ENCODE results near the gene ALDH2.
A peak's percentile ranks its signal among the peaks of the same experiment; 100 is the strongest.
"Not testable (repeated sequence)": the region's sequence is repeated elsewhere in the genome, so short reads cannot be mapped to it uniquely, and the experiment has no call there.

Gene ALDH2

GRCh38 chr12:111766608-111767361 is at the start of gene ALDH2:
Gene ALDH2 (plus strand): TSS chr12:111766933. CDS start chr12:111766983, 50 bp downstream.
- peak; percentile 43 for DNase-seq

- not testable (repeated sequence) for DNase-seq
Observed at GRCh38 chr12:111719316-111719715, 47.4 kb upstream of the ALDH2 start.

- DNase-seq: no peak
Observed at GRCh38 chr12:111720457-111720856, 46.3 kb upstream of the ALDH2 start.

GRCh38 chr12:111723646-111724360 is 42.9 kb upstream of the ALDH2 start:
- not testable (repeated sequence) for DNase-seq

- DNase-seq: no peak
Observed at GRCh38 chr12:111728795-111729194, 37.9 kb upstream of the ALDH2 start.

GRCh38 chr12:111730420-111730819 is 36.3 kb upstream of the ALDH2 start:
- DNase-seq: no peak

- DNase-seq: no peak
Observed at GRCh38 chr12:111732786-111733185, 33.9 kb upstream of the ALDH2 start.

- no peak for DNase-seq
Observed at GRCh38 chr12:111733340-111733915, 33.3 kb upstream of the ALDH2 start.

- not testable (repeated sequence) for DNase-seq
Observed at GRCh38 chr12:111739524-111739923, 27.2 kb upstream of the ALDH2 start.

GRCh38 chr12:111741235-111741812 is 25.4 kb upstream of the ALDH2 start:
- DNase-seq: peak; percentile 22

GRCh38 chr12:111745211-111745610 is 21.5 kb upstream of the ALDH2 start:
- DNase-seq: no peak

GRCh38 chr12:111747333-111747732 is 19.4 kb upstream of the ALDH2 start:
- no peak for DNase-seq

- DNase-seq: no peak
Observed at GRCh38 chr12:111748151-111748672, 18.5 kb upstream of the ALDH2 start.

GRCh38 chr12:111748867-111749266 is 17.9 kb upstream of the ALDH2 start:
- no peak for DNase-seq

GRCh38 chr12:111749391-111749790 is 17.3 kb upstream of the ALDH2 start:
- DNase-seq: no peak

GRCh38 chr12:111753144-111753881 is 13.4 kb upstream of the ALDH2 start:
- peak; percentile 52 for DNase-seq

- no peak for DNase-seq
Observed at GRCh38 chr12:111754671-111755070, 12.1 kb upstream of the ALDH2 start.

- DNase-seq: no peak
Observed at GRCh38 chr12:111756196-111756595, 10.5 kb upstream of the ALDH2 start.

- no peak for DNase-seq
Observed at GRCh38 chr12:111756681-111757080, 10.1 kb upstream of the ALDH2 start.

- peak; percentile 87 for DNase-seq
Observed at GRCh38 chr12:111757361-111758119, 9.2 kb upstream of the ALDH2 start.

- DNase-seq: no peak
Observed at GRCh38 chr12:111758120-111758561, 8.6 kb upstream of the ALDH2 start.

- peak; percentile 8 for DNase-seq
Observed at GRCh38 chr12:111759271-111759670, 7.5 kb upstream of the ALDH2 start.
